H9 (cell line): ENCODE results near the gene EVL. TPM values are rescaled to one million over a fixed set of nuclear protein-coding genes. Genes with fewer than 3 reads are reported as not detected.

Experiments used
- DNase-seq: peaks from one replicate; pipeline ENCODE4 v3.0.0-alpha.2; 2017
- H2AFZ ChIP-seq: one replicate; pipeline ENCODE4 v1.6.1; 2013; ENCODE audit warnings: mild to moderate bottlenecking, low read length, control low read depth, moderate library complexity
- H2AK5ac ChIP-seq: 2 replicates; pipeline ENCODE4 v1.6.1; 2013; ENCODE audit warnings: low read length, control low read depth, mixed read lengths; ENCODE audit not compliant: insufficient read length
- H2BK120ac ChIP-seq: one replicate; pipeline ENCODE4 v1.6.1; 2013; ENCODE audit warnings: low read depth, mild to moderate bottlenecking, low read length, control low read depth, inconsistent platforms; ENCODE audit not compliant: poor library complexity, severe bottlenecking
- H2BK12ac ChIP-seq: 2 replicates; pipeline ENCODE4 v1.6.1; 2013; ENCODE audit warnings: low read length, control low read depth, mixed read lengths, low read depth; ENCODE audit not compliant: insufficient read length
- H2BK15ac ChIP-seq: 2 replicates; pipeline ENCODE4 v1.6.1; 2013; ENCODE audit warnings: low read depth, low read length, control low read depth
- H2BK20ac ChIP-seq: one replicate; pipeline ENCODE4 v1.6.1; 2013; ENCODE audit warnings: low read depth, mild to moderate bottlenecking, low read length, control low read depth, inconsistent platforms; ENCODE audit not compliant: poor library complexity, severe bottlenecking
- H2BK5ac ChIP-seq: 2 replicates; pipeline ENCODE4 v1.6.1; 2013; ENCODE audit warnings: low read length, control low read depth, mixed read lengths; ENCODE audit not compliant: insufficient read length
- H3K14ac ChIP-seq: 2 replicates; pipeline ENCODE4 v1.6.1; 2013; ENCODE audit warnings: low read length, control low read depth; ENCODE audit not compliant: insufficient read depth
- H3K18ac ChIP-seq: 2 replicates; pipeline ENCODE4 v1.6.1; 2013; ENCODE audit warnings: low read depth, mild to moderate bottlenecking, mixed read lengths, low read length, control low read depth; ENCODE audit not compliant: insufficient read length
- H3K23ac ChIP-seq: 2 replicates; pipeline ENCODE4 v1.6.1; 2013; ENCODE audit warnings: low read length, control low read depth, mixed read lengths, low read depth; ENCODE audit not compliant: insufficient read length
- H3K23me2 ChIP-seq: 2 replicates; pipeline ENCODE4 v1.6.1; 2013; ENCODE audit warnings: low read depth, mild to moderate bottlenecking, mixed read lengths, low read length, control low read depth; ENCODE audit not compliant: insufficient read length, poor library complexity, severe bottlenecking
- H3K27ac ChIP-seq: 2 replicates; pipeline ENCODE4 v1.5.1; 2013; ENCODE audit warnings: low read length, control low read depth, mixed read lengths, low read depth; ENCODE audit not compliant: insufficient read length
- H3K27me3 ChIP-seq: 2 replicates; pipeline ENCODE4 v1.6.1; 2013; ENCODE audit warnings: low read length, control low read depth, inconsistent platforms; ENCODE audit not compliant: insufficient read depth
- H3K4ac ChIP-seq: 2 replicates; pipeline ENCODE4 v1.6.1; 2013; ENCODE audit warnings: low read depth, mild to moderate bottlenecking, control low read depth, inconsistent platforms, low read length, moderate library complexity
- H3K4me1 ChIP-seq: 2 replicates; pipeline ENCODE4 v1.6.1; 2013; ENCODE audit warnings: low read length, control low read depth, inconsistent platforms; ENCODE audit not compliant: insufficient read depth
- H3K4me2 ChIP-seq: 2 replicates; pipeline ENCODE4 v1.6.1; 2013; ENCODE audit warnings: low read length, control low read depth, mixed read lengths; ENCODE audit not compliant: insufficient read length, insufficient read depth
- H3K56ac ChIP-seq: 2 replicates; pipeline ENCODE4 v1.6.1; 2013; ENCODE audit warnings: low read depth, mild to moderate bottlenecking, mixed read lengths, low read length, control low read depth; ENCODE audit not compliant: insufficient read length
- H3K79me1 ChIP-seq: 2 replicates; pipeline ENCODE4 v1.6.1; 2013; ENCODE audit warnings: low read depth, mild to moderate bottlenecking, moderate library complexity, low read length, control low read depth, inconsistent platforms; ENCODE audit not compliant: insufficient read depth, poor library complexity, severe bottlenecking
- H3K79me2 ChIP-seq: 2 replicates; pipeline ENCODE4 v1.6.1; 2013; ENCODE audit warnings: low read length, control low read depth, inconsistent platforms; ENCODE audit not compliant: insufficient read depth
- H3K9ac ChIP-seq: 2 replicates; pipeline ENCODE4 v1.6.1; 2013; ENCODE audit warnings: low read length, control low read depth, mixed read lengths; ENCODE audit not compliant: insufficient read length; ENCODE audit errors: extremely low read depth
- H3K9me3 ChIP-seq: one replicate; pipeline ENCODE4 v1.6.1; 2013; ENCODE audit warnings: low read depth, low read length, inconsistent platforms; ENCODE audit not compliant: control insufficient read depth
- H3T11ph ChIP-seq: one replicate; pipeline ENCODE4 v1.6.1; 2013; ENCODE audit warnings: mild to moderate bottlenecking, low read length, control low read depth, inconsistent platforms
- H4K20me1 ChIP-seq: one replicate; pipeline ENCODE4 v1.6.1; 2013; ENCODE audit not compliant: control insufficient read depth, insufficient read length, insufficient read depth
- H4K5ac ChIP-seq: 2 replicates; pipeline ENCODE4 v1.6.1; 2013; ENCODE audit warnings: low read depth, mild to moderate bottlenecking, mixed read lengths, low read length, control low read depth; ENCODE audit not compliant: insufficient read length
- H4K8ac ChIP-seq: replicated peaks from 2 replicates; pipeline ENCODE4 v1.6.1; 2013; ENCODE audit warnings: low read length, control low read depth, mixed read lengths, low read depth; ENCODE audit not compliant: insufficient read length
- H4K91ac ChIP-seq: 2 replicates; pipeline ENCODE4 v1.6.1; 2013; ENCODE audit warnings: low read depth, mild to moderate bottlenecking, moderate library complexity, mixed read lengths, low read length, control low read depth; ENCODE audit not compliant: insufficient read length
- H3K27ac Mint-ChIP-seq, 3 experiments: 2 replicates in 2 of 3; 3 replicates in 1 of 3; pipeline ENCODE4 v1.8.0; 2020 to 2021; ENCODE audit warnings: mixed read lengths in 3 of 3, mild to moderate bottlenecking in 1 of 3, moderate library complexity in 1 of 3
- H3K27me3 Mint-ChIP-seq: 2 replicates; pipeline ENCODE4 v1.8.0; 2021; ENCODE audit warnings: low read depth, mild to moderate bottlenecking, moderate library complexity, mixed read lengths
- H3K36me3 Mint-ChIP-seq, 3 experiments: 2 replicates in 2 of 3; 3 replicates in 1 of 3; pipeline ENCODE4 v1.8.0; 2020 to 2021; ENCODE audit warnings: low read depth in 3 of 3, mixed read lengths in 3 of 3; ENCODE audit not compliant: insufficient read depth in 1 of 3
- H3K4me1 Mint-ChIP-seq, 2 experiments: 2 replicates each; pipeline ENCODE4 v1.8.0; 2020; ENCODE audit warnings: mixed read lengths in 2 of 2
- H3K4me3 Mint-ChIP-seq, 2 experiments: 2 replicates in 1 of 2; 3 replicates in 1 of 2; pipeline ENCODE4 v1.8.0; 2020 to 2021; ENCODE audit warnings: mild to moderate bottlenecking in 2 of 2, mixed read lengths in 2 of 2, moderate library complexity in 1 of 2
- H3K9me3 Mint-ChIP-seq, 2 experiments: 2 replicates in 1 of 2; 3 replicates in 1 of 2; pipeline ENCODE4 v1.8.0; 2020; ENCODE audit warnings: mild to moderate bottlenecking in 2 of 2, mixed read lengths in 2 of 2, moderate library complexity in 1 of 2
- WGBS: extraction: QIAGEN DNeasy Blood & Tissue Kit; methylation state at CpG from one replicate; pipeline ENCODE4 v1.1.7; 2013; ENCODE audit warnings: missing lambda C conversion rate, low lambda C conversion rate, mixed read lengths; ENCODE audit not compliant: insufficient read length; ENCODE audit errors: extremely low coverage; 5-methylcytosine and 5-hydroxymethylcytosine counted together
- total RNA-seq: library from RNA; stranded (reverse); gene quantifications from 2 replicates; pipeline ENCODE4 v1.2.1, GENCODE V29; 2021
- TF ChIP-seq, protein P1 (sequence below): fragments of 200-600 bp; sonication (generic); conservative IDR thresholded peaks from 3 replicates; pipeline ENCODE4 v1.8.0; 2021; ENCODE audit warnings: antibody characterized with exemption, mild to moderate bottlenecking

EVL gene
- total RNA-seq, 1 experiment from 2014 or later: 53.2 TPM

GRCh38 chr14:100126401-100126800 is 61.2 kb downstream of the EVL start:
- H4K8ac ChIP-seq: no peak overlapping the region
- Mint-ChIP-seq H3K4me3 (no peak overlapping the region), H3K4me1 (peaks cover 9 to 17% of the 10 kb centered on the region in 2 experiments), H3K27me3 (no peaks in the 10 kb centered on the region; the same call in 1 of the 2 replicates), H3K27ac (no peak overlapping the region), H3K36me3 (peaks cover 7 to 16% (median 8%) of the 10 kb centered on the region in 3 experiments; a peak in 6 of 7 replicates), H3K9me3 (no peaks in the 10 kb centered on the region)
- no peak overlapping the region for H2BK5ac ChIP-seq
- H3K79me2 ChIP-seq: no peaks in the 10 kb centered on the region
- H3K18ac ChIP-seq: no peak overlapping the region
- no peak overlapping the region for H2AFZ ChIP-seq
- no CpG with 5 or more reads among the region's 13 CpGs for WGBS
- no peak for DNase-seq
- no peaks in the 10 kb centered on the region for H3K4me1 ChIP-seq
- H2BK120ac ChIP-seq: no peak overlapping the region
- no peak overlapping the region for H4K91ac ChIP-seq
- H3T11ph ChIP-seq: no peak overlapping the region
- H3K27ac ChIP-seq: no peak overlapping the region
- no peak overlapping the region for H4K5ac ChIP-seq
- no peak overlapping the region for H2BK15ac ChIP-seq
- no peaks in the 10 kb centered on the region for H3K9me3 ChIP-seq
- H2BK20ac ChIP-seq: no peak overlapping the region
- H3K9ac ChIP-seq: no peak overlapping the region
- no peaks in the 10 kb centered on the region for H4K20me1 ChIP-seq
- H2BK12ac ChIP-seq: no peak overlapping the region
- TF ChIP-seq, protein P1, sequence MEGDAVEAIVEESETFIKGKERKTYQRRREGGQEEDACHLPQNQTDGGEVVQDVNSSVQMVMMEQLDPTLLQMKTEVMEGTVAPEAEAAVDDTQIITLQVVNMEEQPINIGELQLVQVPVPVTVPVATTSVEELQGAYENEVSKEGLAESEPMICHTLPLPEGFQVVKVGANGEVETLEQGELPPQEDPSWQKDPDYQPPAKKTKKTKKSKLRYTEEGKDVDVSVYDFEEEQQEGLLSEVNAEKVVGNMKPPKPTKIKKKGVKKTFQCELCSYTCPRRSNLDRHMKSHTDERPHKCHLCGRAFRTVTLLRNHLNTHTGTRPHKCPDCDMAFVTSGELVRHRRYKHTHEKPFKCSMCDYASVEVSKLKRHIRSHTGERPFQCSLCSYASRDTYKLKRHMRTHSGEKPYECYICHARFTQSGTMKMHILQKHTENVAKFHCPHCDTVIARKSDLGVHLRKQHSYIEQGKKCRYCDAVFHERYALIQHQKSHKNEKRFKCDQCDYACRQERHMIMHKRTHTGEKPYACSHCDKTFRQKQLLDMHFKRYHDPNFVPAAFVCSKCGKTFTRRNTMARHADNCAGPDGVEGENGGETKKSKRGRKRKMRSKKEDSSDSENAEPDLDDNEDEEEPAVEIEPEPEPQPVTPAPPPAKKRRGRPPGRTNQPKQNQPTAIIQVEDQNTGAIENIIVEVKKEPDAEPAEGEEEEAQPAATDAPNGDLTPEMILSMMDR: no peak
- H3K23ac ChIP-seq: no peak overlapping the region
- H3K14ac ChIP-seq: no peak overlapping the region
- no peaks in the 10 kb centered on the region for H3K23me2 ChIP-seq
- H3K4me2 ChIP-seq: no peak overlapping the region
- H3K79me1 ChIP-seq: no peaks in the 10 kb centered on the region
- no peak overlapping the region for H3K4ac ChIP-seq
- H3K27me3 ChIP-seq: no peaks in the 10 kb centered on the region
- H3K56ac ChIP-seq: no peak overlapping the region
- H2AK5ac ChIP-seq: no peak overlapping the region
